Measurements from ENCODE around the gene PDE6G.

Gene PDE6G

DNA sequence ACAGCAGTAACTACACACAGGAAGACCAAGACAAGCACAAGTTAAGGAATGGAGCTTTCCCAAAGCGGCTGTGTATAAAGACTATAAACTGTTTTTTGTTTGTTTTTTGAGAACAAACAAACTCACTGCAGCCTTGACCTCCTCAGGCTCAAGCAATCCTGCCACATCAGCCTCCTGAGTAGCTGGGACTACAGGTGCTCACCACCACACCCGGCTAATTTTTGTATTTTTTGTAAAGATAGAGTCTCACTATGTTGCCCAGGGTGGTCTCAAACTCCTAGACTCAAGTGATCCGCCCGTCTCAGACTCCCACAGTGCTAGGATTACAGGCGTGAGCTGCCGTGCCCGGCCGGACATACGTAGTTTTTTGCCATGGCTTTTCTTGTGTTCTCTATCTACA is 4.1 kb upstream of the PDE6G start:
- DNase-seq, result no peak

DNA sequence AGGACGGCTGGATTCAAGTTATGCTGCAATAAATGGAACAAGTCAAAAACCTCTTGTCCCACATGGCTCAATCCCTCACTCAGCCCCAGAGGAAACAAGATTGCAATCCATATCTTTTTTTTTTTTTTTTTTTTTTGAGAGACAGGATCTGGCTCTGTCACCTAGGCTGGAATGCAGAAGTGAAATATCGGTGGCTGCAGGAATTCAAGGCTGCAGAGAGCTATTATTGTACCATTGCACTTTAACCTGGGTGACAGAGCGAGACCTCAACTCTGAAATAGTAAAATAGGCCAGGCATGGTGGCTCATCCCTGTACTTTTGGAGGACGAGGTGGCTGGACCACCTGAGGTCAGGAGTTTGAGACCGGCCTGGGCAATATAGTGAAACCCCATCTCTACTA is 2.7 kb upstream of the PDE6G start:
- DNase-seq, result no peak

DNA sequence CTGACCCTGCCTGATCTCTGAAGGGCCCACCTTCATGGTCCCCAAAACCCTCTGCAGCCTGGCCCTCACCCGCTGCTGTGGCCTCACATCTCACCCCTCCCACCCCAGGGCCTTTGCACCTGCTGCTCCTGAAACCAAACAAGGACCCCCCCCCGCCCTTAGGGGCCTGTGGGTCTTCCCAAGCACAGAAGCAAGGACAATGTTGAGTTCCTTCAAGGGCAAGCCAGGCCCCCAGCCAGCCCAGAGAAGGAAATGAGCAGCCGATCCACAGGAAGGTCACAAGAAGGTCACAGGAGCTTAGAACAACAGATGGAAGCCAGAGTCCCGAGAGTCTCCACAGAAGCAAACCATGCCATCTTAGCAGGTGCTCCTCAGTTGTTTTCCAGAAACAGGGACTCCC is 493 bp upstream of the PDE6G start:
- DNase-seq, result no peak

DNA sequence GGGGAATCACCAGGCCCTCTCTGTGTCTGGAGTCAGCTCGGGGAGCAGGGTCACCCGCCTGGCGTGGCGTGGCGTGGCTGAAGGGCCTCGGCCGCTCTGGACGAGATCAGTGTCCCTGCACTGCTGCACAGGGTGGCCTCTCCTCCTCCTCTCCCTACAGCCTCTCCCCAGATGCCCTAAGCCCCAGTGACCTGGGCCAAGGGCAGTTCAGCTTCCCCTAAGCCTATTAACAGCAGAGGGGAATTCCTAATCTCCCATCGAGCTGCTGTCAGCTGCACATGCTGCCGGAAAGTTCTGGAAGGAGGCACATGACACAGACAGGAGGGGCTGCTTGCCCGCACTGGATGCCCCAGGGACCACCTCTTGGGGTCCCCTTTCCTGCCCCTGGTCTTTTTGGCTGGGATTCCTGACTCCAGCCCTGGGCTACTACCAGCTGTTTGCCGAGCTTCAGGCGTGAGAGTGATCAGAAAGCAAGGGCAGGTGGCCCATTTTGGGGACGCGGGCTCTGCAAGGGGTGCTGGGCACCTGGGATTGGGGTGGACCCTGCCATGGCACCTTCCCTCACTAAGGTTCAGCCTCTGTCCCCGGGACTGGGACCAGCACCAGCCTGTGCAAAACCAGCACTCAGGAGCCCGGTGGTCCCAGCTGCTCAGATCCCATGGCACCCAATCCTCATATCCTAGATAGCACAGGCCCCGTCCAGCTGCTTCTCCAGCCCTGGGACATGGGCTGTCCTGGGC is 794 bp downstream of the PDE6G start:
- DNase-seq, result no peak

DNA sequence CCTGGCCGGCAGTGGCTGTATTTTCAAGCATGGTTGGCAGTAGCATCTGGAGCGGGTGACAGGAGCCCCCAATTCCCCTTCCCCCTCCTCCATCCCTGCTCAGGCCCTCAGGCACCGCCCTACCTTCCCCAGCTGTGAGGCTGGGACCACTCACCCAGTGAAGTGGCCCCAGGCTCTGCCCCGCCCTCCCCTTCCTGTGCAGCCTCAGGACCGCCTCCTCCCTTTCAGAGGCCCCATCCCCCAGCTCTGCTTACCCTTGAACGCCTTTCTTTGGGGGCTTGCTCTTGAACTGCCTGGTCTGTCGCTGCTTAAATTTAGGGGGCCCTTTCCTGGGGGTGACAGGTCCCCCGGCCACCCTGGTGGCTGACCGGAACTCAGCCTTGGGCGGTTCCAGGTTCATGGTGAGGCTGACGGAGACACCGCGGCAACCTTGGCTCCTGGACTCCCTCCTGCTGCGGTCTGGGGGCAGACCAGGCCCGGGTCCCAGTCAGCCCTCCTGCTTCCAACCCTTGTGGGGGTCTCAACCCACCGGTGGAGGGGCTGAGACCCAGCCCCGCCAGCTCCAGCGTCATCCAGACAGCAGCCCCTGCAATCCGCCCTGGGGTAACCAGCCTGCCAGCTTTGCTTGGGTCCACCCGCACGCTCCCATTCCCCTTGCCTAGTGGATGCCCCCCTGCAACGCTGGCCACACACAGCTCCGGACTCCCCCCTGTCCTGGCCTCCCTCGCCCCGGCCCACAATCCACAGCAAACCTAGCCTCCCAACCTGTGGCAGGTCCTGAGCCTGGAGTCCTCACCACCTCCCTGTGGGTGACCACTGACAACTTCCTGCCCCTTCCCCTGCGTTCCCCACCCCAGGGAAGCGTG is 3.2 kb downstream of the PDE6G start:
- no peak for DNase-seq

DNA sequence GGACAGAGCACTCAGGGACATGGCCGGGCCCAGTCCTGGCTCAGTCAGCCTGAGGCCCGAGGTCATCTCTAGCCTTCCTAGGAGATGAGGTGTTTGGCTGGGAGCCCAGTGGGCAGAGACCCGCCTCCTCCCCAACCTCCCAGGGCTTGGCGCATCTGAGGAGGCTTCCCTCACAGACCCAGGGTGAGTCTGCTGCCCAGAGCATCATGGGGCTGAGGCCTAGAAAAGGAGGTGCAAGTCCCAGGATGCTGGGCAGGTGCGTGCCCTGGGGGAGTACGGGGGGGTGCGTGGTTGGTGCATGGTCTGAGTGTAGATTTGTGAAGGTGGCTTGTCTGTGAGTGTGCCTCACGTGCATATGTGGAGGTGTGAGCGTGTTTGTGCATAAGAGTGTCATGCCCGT is 4.7 kb downstream of the PDE6G start:
- no peak for DNase-seq

DNA sequence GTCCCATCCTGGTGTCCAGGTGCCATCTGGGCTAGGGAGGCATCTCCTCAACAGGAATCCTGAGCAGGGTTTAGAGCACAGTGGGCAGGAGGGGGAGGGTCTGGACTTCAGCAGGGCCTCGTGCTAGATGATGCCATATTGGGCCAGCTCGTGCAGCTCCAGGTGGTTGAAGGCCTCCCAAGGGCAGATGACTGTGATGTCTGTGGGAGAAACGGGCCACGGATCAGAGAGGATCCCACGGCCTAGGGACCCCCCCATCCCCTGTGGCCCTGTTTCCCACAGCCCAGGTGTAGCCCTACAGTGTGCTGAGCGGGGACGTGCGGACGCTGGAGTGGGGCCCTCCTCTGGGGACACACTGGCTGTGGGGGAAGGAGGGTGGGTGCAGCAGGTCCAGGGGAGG is 5.4 kb downstream of the PDE6G start:
- no peak for DNase-seq

DNA sequence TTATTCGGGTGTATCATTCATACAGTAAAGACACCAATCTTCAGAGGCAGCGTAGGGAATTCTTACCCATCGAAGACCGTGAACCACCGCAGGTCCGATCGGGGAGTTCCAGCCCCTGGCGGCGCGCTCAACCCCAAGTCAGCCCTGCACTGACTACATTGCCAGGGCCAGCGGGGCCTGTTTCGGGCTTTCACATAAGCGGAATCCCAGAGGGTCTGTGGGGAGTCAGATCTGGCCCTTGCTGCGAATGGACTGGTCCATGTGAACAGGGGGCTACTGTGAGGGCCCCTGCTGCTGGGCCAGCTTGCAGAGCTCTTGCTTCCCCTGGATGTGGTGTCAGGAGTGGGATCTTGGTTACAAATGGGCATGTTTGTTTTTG is 7.6 kb downstream of the PDE6G start:
- DNase-seq, result no peak

DNA sequence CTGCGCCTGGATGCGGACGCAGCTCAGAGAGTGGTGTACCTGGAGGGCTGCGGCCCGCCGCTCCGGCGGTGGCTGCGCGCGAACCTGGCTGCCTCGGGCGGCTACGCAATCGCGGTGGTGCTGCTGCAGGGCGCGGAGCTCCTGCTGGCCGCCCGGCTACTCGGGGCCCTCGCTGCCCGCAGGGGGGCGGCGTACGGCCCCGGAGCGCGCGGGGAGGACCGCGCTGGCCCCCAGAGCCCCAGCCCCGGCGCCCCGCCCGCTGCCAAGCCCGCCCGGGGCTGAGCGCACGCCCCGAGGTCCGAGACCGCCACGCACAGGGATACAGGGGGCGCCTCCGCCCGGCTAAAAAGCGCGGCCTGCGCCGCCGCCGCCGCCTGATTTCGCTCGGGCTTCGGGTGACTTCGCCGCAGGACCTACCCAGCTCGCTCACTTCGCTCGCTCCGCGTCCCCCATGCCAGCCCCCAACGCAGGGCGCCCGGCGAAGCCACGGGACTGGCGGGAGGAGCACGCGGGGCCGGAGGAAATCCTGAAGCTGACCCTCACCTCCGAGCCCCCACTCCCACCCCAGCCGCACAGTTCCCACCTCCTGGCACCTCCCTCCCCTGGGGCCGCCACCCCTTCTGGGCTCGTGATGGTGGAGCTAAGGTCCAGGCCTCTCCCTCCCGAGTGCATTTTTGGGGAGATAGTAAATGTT is 8.2 kb downstream of the PDE6G start:
- DNase-seq, result no peak

DNA sequence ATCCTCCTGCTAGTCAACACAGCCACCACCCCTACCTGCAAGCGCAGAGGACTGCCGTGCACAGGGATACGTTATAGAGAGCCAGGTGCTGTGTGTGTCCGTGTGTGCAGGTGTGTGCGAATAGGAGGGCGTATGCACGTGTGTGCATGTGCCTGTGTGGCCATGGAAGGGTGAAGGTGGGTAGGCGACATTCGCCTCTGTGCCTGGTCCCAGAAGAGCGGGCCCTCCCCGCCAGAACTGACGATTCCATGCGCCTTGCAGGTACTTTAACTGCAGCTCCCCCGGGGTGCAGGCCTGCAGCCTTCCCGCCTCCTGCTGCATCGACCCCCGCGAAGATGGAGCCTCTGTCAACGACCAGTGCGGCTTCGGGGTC is 8.7 kb downstream of the PDE6G start:
- DNase-seq, result no peak

DNA sequence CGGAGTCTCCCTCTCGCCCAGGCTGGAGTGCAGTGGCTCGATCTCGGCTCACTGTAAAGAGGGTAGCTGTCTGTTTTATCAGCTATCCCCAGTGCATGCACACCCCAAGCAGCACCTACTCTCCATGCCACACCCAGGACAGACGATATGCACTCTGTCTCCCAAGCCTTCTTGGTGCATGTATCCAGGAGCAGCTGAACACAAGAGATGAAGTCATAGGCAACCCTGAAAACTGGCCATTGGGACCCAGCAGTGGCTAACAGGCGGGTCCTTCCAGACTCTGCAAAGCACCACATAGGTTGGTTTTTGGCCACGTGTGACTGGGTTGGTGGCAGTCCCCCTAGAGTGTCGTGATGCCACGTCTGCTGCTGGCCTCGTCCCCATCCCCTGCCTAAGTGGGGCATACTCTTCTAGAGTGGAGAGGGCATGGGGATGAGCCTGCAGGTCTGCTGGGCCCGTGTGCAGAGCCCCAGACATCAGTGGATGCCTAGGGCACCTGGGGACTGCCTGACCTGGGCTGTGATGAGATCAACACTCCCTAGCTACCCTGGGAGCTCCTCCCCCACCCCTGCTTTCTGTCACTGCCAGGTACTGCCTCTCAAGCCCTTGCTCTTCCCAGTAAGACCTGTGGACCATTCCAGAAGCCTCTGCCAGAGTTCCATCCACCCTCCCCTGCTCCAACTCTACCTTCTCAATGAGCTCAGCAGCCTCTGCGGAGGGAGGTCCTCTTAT is 9.3 kb downstream of the PDE6G start:
- no peak for DNase-seq

DNA sequence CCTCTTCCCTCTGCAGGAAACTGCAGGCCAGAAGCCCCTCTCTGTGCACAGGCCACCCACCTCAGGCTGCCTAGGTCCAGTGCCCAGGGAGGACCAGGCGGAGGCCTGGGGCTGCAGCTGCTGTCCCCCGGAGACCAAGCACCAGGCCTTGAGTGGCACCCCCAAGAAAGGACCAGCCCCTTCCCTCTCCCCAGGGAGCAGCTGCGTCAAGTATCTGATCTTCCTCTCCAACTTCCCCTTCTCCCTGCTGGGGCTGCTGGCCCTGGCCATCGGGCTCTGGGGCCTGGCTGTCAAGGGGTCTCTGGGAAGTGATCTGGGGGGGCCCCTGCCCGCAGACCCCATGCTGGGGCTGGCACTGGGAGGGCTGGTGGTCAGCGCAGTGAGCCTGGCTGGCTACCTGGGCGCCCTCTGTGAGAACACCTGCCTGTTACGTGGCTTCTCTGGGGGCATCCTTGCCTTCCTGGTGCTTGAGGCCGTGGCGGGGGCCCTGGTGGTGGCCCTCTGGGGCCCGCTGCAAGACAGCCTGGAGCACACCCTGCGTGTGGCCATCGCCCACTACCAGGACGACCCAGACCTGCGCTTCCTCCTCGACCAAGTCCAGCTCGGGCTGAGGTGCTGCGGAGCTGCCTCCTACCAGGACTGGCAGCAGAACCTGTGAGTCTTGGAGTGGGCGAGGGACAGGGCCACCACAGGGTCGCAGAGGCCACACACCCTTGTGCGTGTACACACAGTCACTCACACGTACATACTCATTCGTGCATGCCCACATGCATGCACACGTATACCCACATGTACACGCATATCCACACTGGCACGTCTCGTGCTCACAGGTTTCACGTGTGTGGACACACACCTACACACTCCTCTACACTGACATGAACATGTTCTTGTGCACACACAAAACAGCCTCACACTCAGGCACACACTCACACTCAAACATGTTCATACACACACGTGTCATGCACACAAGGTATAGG is 11.1 kb downstream of the PDE6G start:
- no peak for DNase-seq

DNA sequence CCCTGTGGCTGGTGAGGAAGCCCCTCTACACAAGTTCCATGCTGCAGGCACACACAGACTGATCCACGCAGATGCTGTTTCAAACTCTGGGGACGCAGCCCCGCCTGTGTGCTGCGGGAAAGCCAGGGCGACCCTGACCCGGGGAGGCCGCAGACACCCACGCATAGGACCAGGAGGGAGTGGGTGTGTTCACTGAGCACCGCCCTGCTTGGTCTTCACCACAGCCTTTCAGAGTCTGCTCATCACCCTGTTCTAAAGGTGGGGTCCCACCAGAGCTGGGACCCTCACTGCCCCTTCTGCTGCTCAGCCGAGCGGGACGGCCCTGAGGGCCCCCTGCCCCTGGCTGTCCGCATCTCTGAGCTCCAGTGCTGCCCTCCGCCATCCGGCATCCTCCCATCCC is 11.8 kb downstream of the PDE6G start:
- DNase-seq, result no peak

DNA sequence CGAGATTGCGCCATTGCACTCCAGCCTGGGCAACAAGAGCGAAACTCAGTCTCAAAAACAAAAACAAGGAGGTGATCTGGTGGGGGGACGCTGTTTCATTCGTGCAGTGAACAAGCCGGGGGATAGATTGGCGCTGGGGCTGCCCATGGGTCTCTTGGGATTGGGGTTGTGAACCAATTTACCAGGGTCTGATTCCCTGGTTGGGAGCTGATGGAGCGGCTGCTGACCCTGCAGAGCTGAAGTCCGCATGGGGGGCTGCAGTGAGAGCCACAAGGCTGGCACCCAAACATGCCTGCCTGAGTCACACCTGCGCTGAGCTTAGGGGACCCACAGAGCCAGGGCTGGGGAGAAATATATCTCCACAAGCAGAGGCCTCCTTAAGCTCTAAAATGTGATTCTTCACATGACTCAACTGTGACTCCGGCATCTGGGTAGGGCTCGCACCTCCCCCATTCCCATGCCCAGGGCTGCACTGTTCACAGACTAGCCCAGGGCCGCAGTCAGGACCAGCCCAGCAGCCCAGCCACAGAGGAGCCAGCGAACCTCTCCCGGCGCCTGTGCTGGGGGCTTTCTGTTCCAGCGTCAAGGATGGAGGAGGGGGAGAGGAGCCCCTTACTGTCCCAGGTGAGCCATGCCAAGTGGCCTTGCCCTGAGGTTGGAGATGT is 14.4 kb downstream of the PDE6G start:
- no peak for DNase-seq

DNA sequence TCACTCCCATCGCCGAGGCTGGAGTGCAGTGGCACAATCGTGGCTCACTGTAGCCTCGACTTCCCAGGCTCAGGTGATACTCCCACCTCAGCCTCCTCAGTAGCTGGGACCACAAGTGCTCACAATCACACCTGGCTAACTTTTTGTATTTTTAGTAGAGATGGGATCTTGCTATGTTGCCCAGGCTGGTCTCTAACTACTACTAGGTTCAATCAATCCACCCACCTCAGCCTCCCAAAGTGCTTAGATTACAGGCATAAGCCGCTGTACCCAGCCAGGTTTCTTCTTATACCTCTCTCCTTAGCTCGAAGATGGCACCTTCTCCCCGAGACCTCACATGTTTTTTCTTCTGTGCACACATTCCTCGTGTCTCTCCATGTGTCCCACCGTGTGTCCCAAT is 16.3 kb downstream of the PDE6G start:
- DNase-seq, result no peak

DNA sequence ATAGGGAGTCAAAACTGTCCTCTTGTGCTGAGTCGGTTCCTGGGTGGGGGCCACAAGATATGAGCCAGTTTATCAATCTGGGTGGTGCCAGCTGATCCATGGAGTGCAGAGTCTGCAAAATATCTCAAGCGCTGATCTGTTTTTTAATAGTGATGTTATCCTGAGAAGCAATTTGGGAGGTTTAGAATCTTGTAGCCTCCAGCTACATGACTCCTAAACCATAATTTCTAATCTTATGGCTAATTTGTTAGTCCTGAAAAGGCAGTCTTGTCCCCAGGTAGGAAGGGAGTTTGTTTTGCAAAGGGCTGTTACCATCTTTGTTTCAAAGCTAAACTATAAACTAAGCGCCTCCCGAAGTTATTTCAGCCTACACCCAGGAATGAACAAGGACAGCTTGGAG is 17.7 kb downstream of the PDE6G start:
- no peak for DNase-seq

DNA sequence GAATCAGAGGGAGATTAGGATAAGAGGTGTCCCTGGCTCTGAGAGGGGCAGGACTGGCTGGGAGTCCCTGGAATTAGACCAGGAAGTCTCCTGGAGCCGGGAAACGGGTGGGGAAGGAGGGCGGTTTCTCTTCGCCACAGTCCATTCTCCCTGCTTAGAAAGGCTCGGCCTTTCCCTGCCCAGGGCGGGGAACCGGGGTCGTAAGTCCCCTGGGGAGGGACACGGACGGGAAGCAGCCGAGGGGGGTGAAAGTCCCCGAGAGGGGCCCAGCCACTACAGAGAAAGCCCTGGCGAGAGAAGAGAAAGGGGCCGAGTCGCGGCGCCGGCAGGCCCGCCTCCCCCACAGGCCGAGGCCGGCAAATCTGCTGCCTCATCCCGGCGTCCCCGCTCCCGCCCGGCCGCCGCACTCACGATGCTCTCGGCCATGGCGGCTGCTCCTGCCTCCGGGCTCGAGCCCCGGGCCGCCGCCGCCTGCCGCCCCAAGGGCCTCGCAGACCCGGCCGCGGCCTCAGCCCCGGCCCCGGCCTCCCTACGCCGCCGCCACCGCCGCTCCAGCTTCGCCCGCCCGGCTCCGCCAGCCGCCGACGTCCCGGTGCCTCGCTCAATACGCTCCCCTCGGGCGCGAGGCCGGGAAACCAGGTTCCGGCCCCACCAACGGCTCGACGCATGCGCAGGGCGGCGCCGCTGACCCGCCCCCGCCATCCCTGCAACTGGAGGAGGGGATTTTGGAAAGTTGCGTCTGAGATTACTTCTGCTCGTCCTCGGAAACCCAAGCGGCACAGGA is 19.6 kb downstream of the PDE6G start, which contains the start of the genes NPLOC4 and TSPAN10:
NPLOC4 (minus strand) TSS at position 608 of the 784 bp plus-strand sequence; CDS start at position 426, 182 bp downstream.
TSPAN10 (plus strand) TSS at position 692 of the 784 bp plus-strand sequence. CDS start 5,217 bp downstream, outside the sequence.
- peak; percentile 67 to 73 (median 69) for DNase-seq

DNA sequence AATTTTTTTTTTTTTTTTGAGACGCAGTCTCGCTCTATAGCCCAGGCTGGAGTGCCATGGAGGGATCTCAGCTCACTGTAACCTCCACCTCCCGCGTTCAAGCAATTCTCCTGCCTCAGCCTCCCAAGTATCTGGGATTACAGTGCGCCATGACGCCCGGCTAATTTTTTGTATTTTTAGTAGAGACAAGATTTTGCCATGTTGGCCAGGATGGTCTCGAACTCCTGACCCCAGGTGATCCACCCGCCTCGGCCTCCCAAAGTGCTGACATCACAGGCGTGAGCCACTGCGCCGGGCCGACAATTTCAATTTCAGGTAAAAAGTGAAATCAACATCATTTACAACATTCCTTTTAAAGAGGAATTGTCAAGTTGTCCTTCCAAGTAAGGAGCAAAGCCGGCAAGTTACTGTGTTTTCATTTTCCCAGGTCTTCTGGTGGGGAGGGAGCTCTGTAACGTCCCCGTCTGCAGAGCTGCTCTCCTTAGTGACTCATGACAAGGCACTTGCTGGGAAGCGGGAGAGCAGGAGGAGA is 20.3 kb downstream of the PDE6G start:
- no peak for DNase-seq

DNA sequence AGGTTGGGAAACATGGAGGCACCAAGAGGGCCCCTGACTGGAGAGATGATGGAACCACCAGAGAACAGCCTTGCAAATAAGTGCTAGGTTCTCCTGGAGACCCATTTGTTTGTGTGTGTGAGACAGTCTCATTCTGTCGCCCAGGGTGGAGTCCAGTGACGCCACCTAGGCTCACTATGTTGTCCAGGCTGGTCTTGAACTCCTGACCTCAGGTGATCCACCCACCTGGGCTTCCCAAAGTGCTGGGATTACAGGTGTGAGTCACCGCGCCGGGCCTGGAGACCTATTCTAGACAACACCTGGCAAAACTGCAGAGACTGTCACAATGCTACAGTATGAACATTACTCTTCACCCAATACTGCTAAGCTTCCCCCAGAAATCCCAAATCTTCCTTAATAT is 20.9 kb downstream of the PDE6G start:
- DNase-seq, result no peak

DNA sequence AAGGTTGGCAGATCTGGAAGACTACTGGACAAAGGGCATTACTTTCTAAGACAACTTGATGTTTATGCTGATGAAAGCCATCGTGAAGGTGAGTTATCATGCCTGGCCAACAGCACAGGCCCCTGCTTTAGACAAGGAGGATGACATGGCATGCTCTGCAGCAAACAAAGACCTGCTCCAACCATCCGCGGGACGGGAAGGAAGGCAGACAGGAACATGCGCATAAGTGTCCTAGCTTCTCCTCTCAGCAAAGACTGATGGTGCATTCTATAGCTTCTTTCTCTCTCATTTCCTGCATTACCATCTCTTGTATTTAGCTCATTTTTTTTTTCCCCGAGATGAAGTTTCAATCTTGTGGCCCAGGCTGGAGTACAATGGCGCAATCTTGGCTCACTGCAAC is 24.9 kb downstream of the PDE6G start:
- no peak for DNase-seq
